NT2/D1 (cell line): ENCODE measurements around the gene ALOX12B.

Source experiments
- SUZ12 ChIP-seq: IDR thresholded peaks from 2 replicates; pipeline ENCODE4 v1.6.1; 2011; ENCODE audit not compliant: insufficient read length, insufficient read depth; ENCODE audit errors: extremely low read depth
- YY1 ChIP-seq: IDR thresholded peaks from 2 replicates; pipeline ENCODE4 v1.6.1; 2011; ENCODE audit not compliant: insufficient read length, insufficient read depth
- ZNF274 ChIP-seq: IDR thresholded peaks from 2 replicates; pipeline ENCODE4 v1.6.1; 2011; ENCODE audit warnings: mild to moderate bottlenecking, low read depth, low read length

DNA sequence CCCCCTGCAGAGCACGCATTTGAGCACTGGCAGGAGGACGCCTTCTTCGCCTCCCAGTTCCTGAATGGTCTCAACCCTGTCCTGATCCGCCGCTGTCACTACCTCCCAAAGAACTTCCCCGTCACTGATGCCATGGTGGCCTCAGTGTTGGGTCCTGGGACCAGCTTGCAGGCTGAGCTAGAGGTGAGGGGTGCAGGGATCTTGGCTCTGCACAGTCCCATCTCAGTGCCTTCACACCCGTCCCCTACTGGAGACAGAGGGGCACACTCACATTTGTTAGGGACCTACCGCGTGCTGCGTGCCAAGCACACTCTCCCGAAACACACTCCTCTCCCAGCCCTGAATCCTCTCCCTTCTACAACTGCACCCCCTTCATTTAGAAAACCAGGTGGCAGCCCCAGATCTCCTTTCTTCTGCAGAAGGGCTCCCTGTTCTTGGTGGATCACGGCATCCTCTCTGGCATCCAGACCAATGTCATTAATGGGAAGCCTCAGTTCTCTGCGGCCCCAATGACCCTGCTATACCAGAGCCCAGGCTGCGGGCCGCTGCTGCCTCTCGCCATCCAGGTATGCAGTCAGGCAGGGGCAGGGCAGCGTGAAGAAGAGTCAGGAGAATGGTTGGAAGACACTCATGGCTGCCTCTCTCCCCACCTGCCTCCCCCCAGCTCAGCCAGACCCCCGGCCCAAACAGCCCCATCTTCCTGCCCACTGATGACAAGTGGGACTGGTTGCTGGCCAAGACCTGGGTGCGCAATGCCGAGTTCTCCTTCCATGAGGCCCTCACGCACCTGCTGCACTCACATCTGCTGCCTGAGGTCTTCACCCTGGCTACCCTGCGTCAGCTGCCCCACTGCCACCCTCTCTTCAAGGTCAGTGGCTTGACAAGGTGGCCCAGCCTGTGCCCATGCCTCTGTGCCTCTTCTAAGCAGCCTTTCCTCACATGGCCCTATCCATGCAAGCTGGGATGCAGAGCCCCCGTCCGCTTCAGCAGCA is 42.4 kb downstream of the ALOX12B start:
- no peak for TF ChIP-seq ZNF274
- no peak for TF ChIP-seq YY1
- TF ChIP-seq SUZ12: no peak
